GM18502 (cell line): ENCODE data around the gene CERS5.

Source experiments
- ATAC-seq: cut with Tn5 transposase; IDR thresholded peaks from one replicate; pipeline ENCODE4 v1.9.1; 2021; ENCODE audit warnings: mild to moderate bottlenecking; ENCODE audit not compliant: unreplicated experiment, poor library complexity

CERS5 gene, protein sequence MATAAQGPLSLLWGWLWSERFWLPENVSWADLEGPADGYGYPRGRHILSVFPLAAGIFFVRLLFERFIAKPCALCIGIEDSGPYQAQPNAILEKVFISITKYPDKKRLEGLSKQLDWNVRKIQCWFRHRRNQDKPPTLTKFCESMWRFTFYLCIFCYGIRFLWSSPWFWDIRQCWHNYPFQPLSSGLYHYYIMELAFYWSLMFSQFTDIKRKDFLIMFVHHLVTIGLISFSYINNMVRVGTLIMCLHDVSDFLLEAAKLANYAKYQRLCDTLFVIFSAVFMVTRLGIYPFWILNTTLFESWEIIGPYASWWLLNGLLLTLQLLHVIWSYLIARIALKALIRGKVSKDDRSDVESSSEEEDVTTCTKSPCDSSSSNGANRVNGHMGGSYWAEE

DNA sequence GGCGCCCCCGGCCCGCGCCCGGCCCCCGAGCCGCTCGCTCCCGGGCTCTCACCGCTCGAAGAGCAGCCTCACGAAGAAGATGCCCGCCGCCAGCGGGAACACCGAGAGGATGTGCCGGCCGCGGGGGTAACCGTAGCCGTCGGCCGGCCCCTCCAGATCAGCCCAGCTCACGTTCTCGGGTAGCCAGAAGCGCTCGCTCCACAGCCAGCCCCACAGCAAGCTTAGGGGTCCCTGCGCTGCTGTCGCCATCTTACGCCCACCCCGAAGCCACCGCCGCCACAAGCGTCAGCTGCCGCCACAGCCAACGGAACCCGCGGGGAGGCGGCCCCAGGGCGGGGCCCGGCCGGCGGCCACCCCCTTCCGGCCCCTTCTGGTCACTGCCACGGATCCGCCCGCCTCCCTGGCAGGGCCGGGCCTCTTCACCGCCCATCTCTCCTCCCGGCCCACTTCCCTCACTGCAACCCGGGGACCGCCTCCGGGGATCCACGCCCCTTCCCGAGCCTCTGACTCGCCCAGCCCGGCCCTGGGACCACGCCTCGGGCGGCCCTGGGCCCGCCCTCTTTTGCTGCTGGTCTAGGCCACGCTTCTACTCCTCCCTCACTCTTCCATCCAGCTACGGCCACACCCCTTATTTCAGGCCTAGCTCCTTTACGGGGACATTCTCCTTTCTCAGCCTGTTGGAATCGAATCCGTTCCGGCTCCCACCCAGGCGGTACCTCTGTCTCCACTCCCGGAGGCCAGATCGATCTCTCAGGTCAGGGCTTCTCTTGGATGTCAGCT, at the start of gene CERS5:
Gene CERS5 (minus strand): TSS at position 321 of the 780 bp plus-strand sequence. CDS start 72 bp downstream, at position 249.
- ATAC-seq: peak; percentile 97

DNA sequence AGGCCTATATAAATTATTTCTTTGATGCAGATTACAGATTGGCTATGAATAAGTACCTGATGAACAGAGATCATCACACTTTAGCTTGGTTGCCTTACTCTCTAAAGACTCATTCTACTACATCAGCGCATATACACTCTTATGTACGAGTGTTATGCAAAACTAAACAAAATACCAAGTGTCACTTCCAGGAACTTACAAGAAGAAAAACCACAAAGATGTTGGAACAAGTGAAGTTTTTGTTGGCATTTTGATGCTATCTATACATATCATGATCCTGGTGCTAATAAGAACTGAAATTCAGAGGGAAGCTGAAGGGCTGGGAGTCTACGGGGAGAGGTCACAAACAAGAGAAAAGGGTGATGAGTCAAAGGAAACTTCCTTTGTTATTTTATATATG, 47.9 kb upstream of the CERS5 start:
- ATAC-seq: no peak

DNA sequence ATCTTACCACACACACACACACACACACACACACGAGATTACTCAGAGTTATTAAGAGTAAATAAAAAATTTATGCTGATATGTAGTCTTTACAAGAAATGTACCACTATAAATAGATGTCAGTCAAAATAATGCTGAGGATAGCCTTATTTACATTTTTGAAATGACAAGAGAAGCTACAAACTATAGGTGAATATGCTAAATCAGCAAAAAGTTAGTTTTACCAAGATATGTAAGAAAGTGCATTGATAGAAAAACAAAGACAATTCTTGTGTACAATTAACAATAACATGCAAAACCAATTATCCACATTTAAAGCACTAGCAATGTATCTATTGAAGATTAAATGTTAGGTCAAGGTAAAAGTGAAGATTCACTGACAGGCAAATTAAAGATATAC, 46.8 kb upstream of the CERS5 start:
- ATAC-seq: no peak

DNA sequence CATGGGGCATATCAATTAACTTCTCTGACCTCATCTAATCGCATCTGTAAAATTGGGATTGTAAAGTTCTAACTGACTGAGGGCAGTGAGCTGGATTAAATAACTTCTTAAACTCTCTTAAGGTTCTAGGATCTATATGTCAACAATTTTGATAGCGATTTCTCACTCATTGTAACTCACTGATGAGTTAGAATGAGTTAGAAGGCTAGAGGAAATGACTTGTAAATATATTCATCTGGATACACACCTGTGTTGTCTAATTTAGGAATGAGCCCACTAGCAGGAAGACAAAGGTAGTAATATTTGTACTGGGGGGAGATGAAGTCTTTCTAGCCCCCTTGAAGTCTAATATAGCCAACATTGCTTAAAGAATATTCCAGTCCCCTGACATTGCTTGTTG, 46.3 kb upstream of the CERS5 start:
- no peak for ATAC-seq

DNA sequence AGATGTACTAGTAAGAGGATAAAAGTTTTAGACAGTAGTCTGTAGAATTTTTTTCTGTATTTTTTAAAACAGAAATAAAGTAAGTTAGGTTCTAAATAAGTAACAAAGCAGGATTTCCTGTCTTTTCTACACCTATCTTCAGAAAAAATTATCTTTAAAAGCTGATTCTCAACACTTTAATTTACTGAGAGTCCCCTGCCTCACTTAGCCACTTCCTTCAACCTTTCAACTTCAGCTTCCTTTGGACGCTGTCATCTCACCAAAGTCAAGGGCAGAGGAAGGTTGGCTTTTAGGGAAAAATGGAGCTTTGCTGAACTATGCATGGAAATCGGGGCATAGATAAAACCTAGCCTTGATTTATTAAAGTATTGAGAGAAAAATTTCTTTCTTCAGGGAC, 44.9 kb upstream of the CERS5 start:
- no peak for ATAC-seq

DNA sequence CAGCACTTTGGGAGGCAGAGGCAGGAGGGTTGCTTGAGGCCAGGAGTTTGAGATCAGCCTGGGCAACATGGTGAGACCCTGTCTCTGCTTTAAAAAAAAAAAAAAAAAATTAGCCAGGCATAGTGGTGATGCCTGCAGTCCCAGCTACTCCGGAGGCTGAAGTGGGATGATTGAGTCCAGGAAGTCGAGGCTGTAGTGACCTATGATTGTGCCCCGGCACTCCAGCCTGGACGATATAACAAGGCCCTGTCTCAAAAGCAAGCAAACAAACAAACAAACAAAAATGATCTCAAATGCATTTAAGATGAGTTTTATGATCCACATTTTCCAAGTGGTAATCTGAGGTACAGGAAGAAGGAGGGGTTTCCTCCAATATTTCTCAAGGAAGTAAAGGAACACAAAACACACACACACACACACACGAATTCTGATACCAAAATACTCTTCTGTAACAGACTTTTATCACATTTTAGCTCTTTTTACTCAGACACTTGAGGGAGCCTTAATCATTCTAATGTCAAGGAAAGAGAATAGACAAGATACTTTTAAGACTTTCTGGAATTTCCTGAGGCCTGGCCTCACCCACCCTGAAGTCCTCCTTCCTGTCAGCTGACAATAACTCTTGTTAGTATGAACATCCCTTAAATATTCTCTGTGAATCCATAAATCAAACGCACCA, 44.4 kb upstream of the CERS5 start:
- ATAC-seq: no peak

DNA sequence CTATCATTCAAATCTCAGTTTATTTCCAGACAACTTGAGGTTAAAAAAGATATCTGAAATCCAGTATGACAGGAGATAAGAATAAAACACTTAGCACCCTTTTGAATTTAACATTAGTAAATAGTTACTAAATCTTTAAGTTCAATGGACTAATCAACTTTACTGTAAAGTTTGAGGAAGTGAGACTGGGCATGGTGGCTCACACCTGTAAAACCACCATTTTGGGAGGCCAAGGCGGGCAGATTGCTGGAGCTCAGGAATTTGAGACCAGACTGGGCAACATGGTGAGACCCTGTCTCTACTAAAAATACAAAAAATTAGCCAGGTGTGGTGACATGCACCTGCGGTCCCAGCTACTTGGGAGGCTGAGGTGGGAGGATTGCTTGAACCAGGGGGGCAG, 40.3 kb upstream of the CERS5 start:
- ATAC-seq: no peak

DNA sequence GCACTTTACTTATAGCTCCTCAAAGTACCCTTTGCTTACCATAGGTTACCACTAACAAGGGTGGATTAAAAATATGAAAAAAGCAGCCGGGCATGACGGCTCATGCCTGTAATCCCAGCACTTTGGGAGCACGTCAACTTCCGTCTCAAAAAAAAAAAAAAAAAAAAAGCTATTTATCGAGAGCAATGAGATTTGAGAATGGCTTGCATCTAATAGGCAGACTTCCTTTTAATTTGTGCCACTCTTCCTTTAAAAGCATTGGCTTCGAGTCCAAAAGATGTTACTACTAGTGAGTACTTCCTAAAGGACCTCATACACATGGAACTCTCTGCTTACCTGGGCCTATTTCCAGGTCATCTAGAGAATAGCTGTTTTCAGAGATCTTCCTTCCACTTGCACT, 38.5 kb upstream of the CERS5 start:
- ATAC-seq: no peak

DNA sequence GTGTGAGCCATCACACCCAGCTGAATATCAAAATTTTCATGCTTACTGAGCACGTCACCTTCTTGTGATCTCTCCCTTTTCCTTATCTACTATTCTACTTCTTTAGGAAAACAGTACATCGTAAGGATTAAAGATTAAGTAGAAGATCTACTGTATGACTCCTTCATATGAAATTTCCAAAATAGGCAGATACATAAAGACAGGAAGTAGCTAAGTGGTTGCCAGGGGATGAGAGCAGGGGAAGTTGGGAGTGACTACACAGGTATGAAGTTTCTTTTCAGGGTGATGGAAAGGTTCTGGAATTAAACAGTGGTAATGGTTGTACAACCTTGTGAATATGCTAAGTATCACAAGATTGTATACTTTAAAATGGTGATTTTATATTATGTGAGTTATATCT, 36.5 kb upstream of the CERS5 start:
- no peak for ATAC-seq

DNA sequence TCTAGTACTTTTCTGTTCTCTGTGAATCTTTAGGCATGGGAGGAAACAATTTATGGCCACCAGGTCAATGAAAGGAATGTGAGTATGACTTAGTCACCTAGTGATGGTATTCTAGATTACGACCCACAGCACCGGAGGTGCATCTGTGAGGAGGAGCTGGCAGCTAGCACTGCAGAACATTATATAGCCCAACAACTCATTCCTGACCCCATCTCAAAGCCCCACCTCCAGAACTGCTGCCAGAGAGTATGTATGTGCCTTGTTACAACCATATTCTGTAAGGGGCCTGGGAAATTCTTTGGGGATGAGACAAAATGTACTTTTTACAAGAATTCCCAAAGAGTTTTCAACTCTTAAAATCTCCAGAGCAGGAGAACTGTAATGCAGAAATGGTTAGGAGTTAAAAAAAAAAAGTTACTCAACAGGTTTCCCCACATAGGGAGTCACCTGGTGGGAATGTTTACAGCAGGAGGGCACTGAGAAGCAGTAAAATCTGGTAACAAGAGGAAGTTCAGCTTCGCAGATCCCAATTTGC, 34.9 kb upstream of the CERS5 start:
- ATAC-seq: no peak

DNA sequence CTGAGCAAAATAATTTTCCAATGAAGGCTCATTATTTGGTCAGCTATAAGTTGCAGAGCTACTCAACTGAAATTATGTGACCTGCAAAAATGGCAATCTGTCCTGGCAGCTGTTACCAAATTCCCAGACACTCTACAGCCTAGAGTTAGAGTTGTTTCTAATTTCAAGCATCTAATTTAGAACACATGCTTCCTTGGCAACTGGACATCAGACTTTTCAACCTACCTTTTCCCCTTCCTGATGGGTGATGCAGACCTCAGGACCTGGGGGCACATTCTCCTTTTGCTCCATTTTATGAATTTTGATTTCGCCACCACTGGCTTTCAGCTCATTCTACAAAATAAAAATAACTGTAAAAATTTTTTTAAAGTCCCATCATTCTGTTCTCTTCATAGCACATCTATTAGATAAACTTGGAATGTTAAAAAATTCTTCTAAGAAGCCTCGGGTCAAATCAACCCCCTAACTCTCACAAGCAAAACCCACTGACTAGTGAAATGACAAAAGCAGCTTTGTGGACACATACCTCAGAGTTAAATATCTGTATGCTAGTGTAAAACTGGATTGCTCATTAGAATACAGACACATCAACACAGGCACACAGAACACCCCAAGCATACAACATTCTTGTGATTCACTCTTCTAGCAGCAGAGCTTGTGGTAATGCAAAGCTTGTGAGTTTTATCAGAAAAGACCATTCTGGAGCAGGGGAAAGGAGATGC, 33.5 kb upstream of the CERS5 start:
- no peak for ATAC-seq

DNA sequence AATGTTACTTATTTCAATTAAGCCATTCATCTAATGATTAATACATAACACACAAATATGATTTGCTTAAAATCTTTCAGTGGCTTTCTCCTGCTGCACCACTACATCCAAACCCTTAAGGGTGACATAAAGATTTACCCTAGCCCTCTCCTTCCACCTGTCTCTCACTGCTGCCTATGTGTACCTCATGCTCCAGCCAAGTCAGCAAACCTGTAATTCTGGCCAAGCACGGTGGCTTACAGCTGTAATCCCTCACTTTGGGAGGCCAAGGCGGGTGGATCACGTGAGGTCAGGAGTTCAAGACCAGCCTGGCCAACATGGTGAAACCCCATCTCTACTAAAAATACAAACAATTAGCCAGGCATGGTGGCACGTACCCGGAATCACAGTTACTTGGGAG, 31.7 kb upstream of the CERS5 start:
- no peak for ATAC-seq

DNA sequence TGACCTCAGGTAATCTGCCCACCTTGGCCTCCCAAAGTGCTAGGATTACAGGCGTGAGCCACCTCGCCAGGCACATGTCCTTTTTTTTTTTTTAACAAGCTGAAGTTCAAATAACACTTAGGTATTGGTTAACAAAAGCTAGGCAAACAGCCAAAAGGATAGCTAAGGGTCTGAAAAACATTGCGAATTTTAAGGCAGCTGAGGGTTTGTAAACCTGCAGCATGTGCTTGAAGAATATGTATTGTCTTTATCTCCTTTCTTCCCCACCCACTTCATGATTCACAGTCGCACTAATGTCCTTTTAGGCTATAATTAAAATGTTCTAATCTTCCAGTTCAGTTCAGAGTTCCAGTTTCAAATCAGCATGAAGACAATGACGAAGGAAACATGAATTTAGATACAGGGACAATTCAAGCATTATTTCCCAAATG, 30.1 kb upstream of the CERS5 start:
- no peak for ATAC-seq

DNA sequence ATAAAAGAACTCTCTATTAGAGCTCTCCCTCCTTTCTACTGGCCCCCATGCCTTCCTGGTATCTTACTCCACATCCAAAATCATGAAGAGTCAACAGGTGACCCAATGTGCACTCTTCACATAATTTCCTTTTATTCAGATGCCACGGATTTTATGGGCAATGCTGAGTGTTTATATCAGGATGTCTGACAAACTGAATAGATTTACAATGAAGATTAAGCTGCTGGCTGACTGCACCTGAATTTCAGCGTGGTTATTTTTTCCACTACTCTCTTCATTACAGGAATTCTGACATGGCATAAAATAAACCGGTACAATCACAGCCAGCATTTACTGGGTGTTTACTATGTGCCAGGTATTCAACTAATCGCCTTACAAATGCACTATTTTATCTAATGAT, 29.4 kb upstream of the CERS5 start:
- no peak for ATAC-seq

DNA sequence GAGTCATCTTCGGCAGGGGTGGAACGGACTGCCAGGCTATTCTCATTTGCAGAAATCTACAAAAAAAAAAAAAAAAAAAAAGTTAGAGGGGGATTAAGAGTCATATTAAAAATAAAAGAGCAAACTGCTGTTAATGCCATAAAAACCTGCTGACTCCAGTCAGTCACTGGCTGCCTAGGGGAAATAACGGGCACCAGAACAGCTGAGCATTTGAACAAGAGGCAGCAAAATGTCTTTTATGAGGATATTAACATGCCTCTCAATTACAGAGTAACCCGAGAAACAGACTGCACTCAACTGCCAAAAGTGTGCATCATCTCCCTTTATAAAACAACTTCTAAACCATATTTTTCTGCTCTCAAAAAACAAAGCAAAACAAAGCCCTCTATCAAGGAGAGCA, 28.7 kb upstream of the CERS5 start:
- ATAC-seq: no peak

DNA sequence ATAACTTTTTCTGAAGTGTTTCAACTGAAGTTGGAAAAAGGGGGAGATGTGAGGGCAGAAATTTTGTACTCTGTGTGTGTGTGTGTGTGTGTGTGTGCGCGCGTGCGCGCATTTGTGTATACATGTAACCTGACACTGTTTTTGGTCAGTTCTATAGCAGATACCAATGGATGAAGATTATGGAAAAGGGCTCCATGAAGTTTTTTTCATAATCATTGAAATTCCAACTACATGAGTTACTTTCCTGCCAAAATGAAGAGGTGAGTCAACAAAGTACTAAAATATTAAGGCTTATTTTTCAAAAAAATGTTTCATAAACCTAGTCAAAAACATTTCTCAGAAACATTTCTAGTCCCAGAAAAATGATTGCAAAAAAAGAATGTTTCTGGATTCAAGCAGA, 25.7 kb upstream of the CERS5 start:
- ATAC-seq: no peak

DNA sequence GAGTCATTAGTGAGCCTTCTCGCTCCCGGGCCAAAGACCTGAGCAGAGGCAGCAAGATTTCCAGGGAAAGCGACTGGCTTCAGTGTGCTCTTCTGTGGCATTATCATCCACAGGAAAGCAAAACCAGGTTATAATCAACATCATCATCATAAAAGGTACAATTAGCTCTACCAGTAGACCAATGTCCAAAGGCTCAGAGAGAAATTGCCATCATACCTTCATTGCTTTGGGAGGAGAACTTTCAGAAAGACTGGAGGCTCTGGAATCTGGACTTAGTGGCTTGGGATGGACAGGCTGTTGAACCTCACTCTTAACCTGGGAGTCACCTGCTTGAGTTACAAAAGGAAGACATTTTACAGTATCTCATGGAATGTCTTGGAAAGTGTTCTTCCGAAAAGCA, 25.1 kb upstream of the CERS5 start:
- ATAC-seq: no peak

DNA sequence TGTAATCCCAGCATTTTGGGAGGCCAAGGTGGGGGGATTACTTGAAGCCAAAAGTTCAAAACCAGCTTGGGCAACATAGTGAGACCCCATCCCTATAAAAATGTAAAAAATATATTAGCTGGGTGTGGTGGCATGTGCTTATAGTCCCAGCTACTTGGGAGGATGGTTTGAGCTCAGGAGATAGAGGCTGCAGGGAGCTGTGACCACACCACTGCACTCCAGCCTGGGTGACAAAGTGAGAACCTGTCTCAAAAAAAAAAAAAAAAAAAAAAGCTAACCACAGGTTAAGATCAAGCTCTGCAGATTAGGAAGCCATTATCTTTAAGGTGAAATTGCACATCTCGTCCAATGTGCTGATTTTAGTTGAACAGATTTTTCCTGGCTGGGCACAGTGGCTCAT, 23.7 kb upstream of the CERS5 start:
- ATAC-seq: no peak

DNA sequence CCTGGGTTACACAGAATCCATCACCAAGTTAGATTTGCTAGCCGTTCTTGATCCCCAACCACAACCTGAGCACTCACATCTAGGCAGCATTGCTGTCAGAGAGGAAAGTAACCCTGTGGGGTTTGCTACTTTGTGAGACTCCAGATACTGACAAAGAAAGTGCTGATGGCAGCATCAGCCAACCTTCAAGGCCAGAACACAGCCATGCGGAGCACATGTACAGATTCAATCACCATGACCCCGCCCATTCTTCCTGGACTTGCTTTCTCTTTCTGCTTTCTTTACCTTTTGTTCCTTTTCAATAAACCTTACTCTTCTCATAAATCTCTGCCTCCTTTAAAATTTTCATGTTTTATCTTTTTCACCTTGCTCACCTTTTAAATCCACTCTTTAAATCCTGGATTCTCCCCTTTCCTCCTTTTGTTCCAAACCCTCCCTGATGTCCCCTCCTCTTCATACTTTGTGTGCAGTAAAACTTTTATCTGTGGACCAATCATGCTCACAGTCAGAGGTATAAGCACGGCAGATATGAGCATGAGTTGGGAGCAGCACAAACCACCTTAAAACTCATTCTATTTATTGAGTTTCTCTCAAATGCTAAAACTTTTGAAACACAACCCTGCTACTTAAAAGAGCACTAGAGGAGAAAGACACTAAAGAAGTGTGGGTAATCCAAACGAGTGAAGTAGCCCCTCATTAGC, 21.9 kb upstream of the CERS5 start:
- no peak for ATAC-seq
